Measurements from ENCODE around the gene RASGEF1B. TPM values are rescaled to one million over a fixed set of nuclear protein-coding genes. Genes with fewer than 3 reads are reported as not detected.

RASGEF1B gene
- total and polyA plus RNA-seq, 2 donors from 2014 or later = 8.3 to 15.0 TPM

- TF ChIP-seq CTCF (IDR thresholded peaks at IDR 0.05; ENCODE audit: borderline replicate concordance, extremely low read depth, insufficient read depth) = no peak
- Histone ChIP-seq H3K4me1 (ENCODE audit: control insufficient read depth in 2 of 3, insufficient read depth in 2 of 3, low read depth in 1 of 3, low read length in 3 of 3) (no peaks in the 10 kb centered on the region), H3K9me3 (ENCODE audit: control insufficient read depth in 2 of 3, insufficient read depth in 1 of 3, low read length in 3 of 3) (no peaks in the 10 kb centered on the region), H3K36me3 (ENCODE audit: control insufficient read depth in 2 of 3, insufficient read depth in 3 of 3, low read length in 3 of 3) (peaks cover 0 to 7% (median 0%) of the 10 kb centered on the region in 3 donors), H3K27ac (ENCODE audit: low read depth in 2 of 2, low read length in 2 of 2) (no peak overlapping the region), H3K27me3 (ENCODE audit: control insufficient read depth, insufficient read depth, low read length) (no peaks in the 10 kb centered on the region), H3K4me3 (ENCODE audit: low read length in 3 of 3) (no peak overlapping the region), H3K9ac (ENCODE audit: low read length in 3 of 3) (no peak overlapping the region)
- intact Hi-C loops (cut with DNase I) = no loop called here
- FAIRE-seq (no peak), DNase-seq (no peak)
Measured at GRCh38 chr4:81457345-81457744, 14.4 kb downstream of the RASGEF1B start.

GRCh38 chr4:81455897-81456296, 15.8 kb downstream of the RASGEF1B start:
- no peak overlapping the region for H3K4me3 ChIP-seq (ENCODE audit: low read length in 3 of 3)
- DNase-seq = no peak
- peaks cover 0 to 7% (median 3%) of the 10 kb centered on the region in 3 donors for H3K36me3 ChIP-seq (ENCODE audit: control insufficient read depth in 2 of 3, insufficient read depth in 3 of 3, low read length in 3 of 3)
- no peak for FAIRE-seq
- H3K9me3 ChIP-seq (ENCODE audit: control insufficient read depth in 2 of 3, insufficient read depth in 1 of 3, low read length in 3 of 3) = no peaks in the 10 kb centered on the region
- TF ChIP-seq CTCF (IDR thresholded peaks at IDR 0.05; ENCODE audit: borderline replicate concordance, extremely low read depth, insufficient read depth) = no peak
- H3K9ac ChIP-seq (ENCODE audit: low read length in 3 of 3) = no peak overlapping the region
- no peaks in the 10 kb centered on the region for H3K27me3 ChIP-seq (ENCODE audit: control insufficient read depth, insufficient read depth, low read length)
- no peaks in the 10 kb centered on the region for H3K4me1 ChIP-seq (ENCODE audit: control insufficient read depth in 2 of 3, insufficient read depth in 2 of 3, low read depth in 1 of 3, low read length in 3 of 3)
- no peak overlapping the region for H3K27ac ChIP-seq (ENCODE audit: low read depth in 2 of 2, low read length in 2 of 2)
- intact Hi-C loops (cut with DNase I) = no loop called here

GRCh38 chr4:81454948-81455347, 16.8 kb downstream of the RASGEF1B start:
- no peak overlapping the region for H3K4me3 ChIP-seq (ENCODE audit: low read length in 3 of 3)
- H3K36me3 ChIP-seq (ENCODE audit: control insufficient read depth in 2 of 3, insufficient read depth in 3 of 3, low read length in 3 of 3) = peaks cover 0 to 7% (median 3%) of the 10 kb centered on the region in 3 donors
- DNase-seq (no peak), FAIRE-seq (no peak)
- H3K27ac ChIP-seq (ENCODE audit: low read depth in 2 of 2, low read length in 2 of 2) = no peak overlapping the region
- H3K9ac ChIP-seq (ENCODE audit: low read length in 3 of 3) = no peak overlapping the region
- H3K9me3 ChIP-seq (ENCODE audit: control insufficient read depth in 2 of 3, insufficient read depth in 1 of 3, low read length in 3 of 3) = no peaks in the 10 kb centered on the region
- H3K4me1 ChIP-seq (ENCODE audit: control insufficient read depth in 2 of 3, insufficient read depth in 2 of 3, low read depth in 1 of 3, low read length in 3 of 3) = no peaks in the 10 kb centered on the region
- intact Hi-C loops (cut with DNase I) = no loop called here
- no peaks in the 10 kb centered on the region for H3K27me3 ChIP-seq (ENCODE audit: control insufficient read depth, insufficient read depth, low read length)
- no peak for TF ChIP-seq CTCF (IDR thresholded peaks at IDR 0.05; ENCODE audit: borderline replicate concordance, extremely low read depth, insufficient read depth)

GRCh38 chr4:81454499-81454898, 17.2 kb downstream of the RASGEF1B start:
- intact Hi-C loops (cut with DNase I) = no loop called here

More at GRCh38 chr4:81454499-81454898, 17.2 kb downstream of the RASGEF1B start:
- Histone ChIP-seq H3K36me3 (ENCODE audit: control insufficient read depth in 2 of 3, insufficient read depth in 3 of 3, low read length in 3 of 3) (peaks cover 0 to 7% (median 3%) of the 10 kb centered on the region in 3 donors), H3K4me3 (ENCODE audit: low read length in 3 of 3) (no peak overlapping the region), H3K4me1 (ENCODE audit: control insufficient read depth in 2 of 3, insufficient read depth in 2 of 3, low read depth in 1 of 3, low read length in 3 of 3) (no peaks in the 10 kb centered on the region), H3K27me3 (ENCODE audit: control insufficient read depth, insufficient read depth, low read length) (no peaks in the 10 kb centered on the region), H3K27ac (ENCODE audit: low read depth in 2 of 2, low read length in 2 of 2) (no peak overlapping the region), H3K9me3 (ENCODE audit: control insufficient read depth in 2 of 3, insufficient read depth in 1 of 3, low read length in 3 of 3) (no peaks in the 10 kb centered on the region), H3K9ac (ENCODE audit: low read length in 3 of 3) (no peak overlapping the region)
- no peak for DNase-seq
- no peak for FAIRE-seq
- no peak for TF ChIP-seq CTCF (IDR thresholded peaks at IDR 0.05; ENCODE audit: borderline replicate concordance, extremely low read depth, insufficient read depth)

All from kidney (tissue), 14 donors.